ENCODE results near the gene CFB.

Gene CFB

DNA sequence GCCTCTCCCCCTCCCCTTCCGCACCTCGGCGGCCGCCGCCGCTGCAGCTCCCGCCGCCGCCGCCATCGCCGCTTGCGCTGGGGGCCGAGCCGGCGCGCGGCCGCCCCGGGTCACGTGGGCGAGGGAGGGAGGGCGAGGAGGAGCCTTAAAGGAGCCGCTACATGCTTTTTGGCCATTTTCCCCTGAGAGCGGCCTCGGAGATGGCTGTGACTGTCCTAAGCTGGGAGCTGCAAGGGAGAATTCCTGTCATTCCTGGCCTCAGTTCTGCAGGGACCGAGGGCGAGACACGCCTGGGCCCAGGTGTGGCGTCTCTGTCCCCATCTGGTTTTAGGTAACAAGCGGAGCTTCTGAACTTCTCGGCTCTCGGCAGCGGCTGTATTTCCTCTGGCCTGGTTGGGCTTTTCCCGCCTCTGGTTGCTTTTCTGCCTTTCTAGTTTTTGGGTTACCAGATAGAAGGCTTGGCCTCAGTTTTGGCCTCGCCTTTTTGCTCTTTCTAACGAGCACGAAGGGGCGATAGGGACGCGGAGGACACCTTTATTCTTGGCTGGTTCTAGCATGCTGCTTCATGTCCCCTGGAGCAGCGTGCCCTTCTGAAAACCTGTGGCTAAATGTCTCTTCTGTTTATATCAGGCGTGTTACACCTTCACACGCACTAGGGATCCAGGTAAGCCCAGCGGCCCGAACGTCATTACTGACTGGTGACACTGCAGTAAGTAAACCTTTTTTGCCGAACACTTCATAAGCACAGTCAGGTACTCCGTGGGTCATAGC, 48.1 kb upstream of the CFB start, which contains the start of gene EHMT2:
EHMT2 (minus strand) TSS at position 87 of the 771 bp plus-strand sequence; CDS start at position 66, 21 bp downstream.
- Histone ChIP-seq H3K23ac (ENCODE audit: low read depth, low read length, poor library complexity) (peak within 1 kb of the TSS; percentile 50), H3K4me2 (ENCODE audit: insufficient read depth, low read length, poor library complexity, severe bottlenecking) (peak within 1 kb of the TSS; percentile 89), H3K36me3 (replicated peaks in 1 of 2; ENCODE audit: control insufficient read depth in 2 of 2, insufficient read depth in 2 of 2, low read length in 2 of 2) (peaks cover 29 to 61% of the 10 kb centered on the region in 2 donors), H3K14ac (ENCODE audit: low read length) (peak within 1 kb of the TSS; percentile 71), H2BK15ac (ENCODE audit: low read length) (no peak within 1 kb of the TSS), H2BK5ac (ENCODE audit: low read length) (peak within 1 kb of the TSS; percentile 87), H2AFZ (ENCODE audit: low read length) (peak within 1 kb of the TSS; percentile 88), H2BK12ac (ENCODE audit: low read length) (no peak within 1 kb of the TSS), H3K27ac (replicated peaks; ENCODE audit: low read length) (peak within 1 kb of the TSS; percentile 62), H3K4me3 (ENCODE audit: low read length in 2 of 2) (peak within 1 kb of the TSS; percentile 84 to 86), H2AK5ac (ENCODE audit: low read depth, low read length) (peak within 1 kb of the TSS; percentile 81), H4K91ac (ENCODE audit: low read depth, low read length, poor library complexity) (no peak within 1 kb of the TSS), H3K4ac (ENCODE audit: low read length) (no peak within 1 kb of the TSS), H3K9me3 (replicated peaks in 1 of 2; ENCODE audit: control insufficient read depth in 2 of 2, insufficient read depth in 1 of 2, low read depth in 1 of 2, low read length in 2 of 2) (no peaks in the 10 kb centered on the region), H2BK120ac (ENCODE audit: low read depth, low read length) (no peak within 1 kb of the TSS), H3K9ac (ENCODE audit: low read depth, low read length, poor library complexity) (peak within 1 kb of the TSS; percentile 98), H3K4me1 (ENCODE audit: control insufficient read depth in 2 of 2, insufficient read depth in 1 of 2, low read depth in 1 of 2, low read length in 2 of 2) (peaks cover 18 to 25% of the 10 kb centered on the region in 2 donors), H4K8ac (ENCODE audit: low read depth, low read length) (peak within 1 kb of the TSS; percentile 3), H3K27me3 (ENCODE audit: control insufficient read depth in 3 of 3, insufficient read depth in 3 of 3, low read depth in 1 of 3, low read length in 3 of 3) (no peaks in the 10 kb centered on the region), H3K79me1 (ENCODE audit: low read depth, low read length) (peaks cover 21% of the 10 kb centered on the region), H3K18ac (ENCODE audit: low read length) (peak within 1 kb of the TSS; percentile 99)
- WGBS, 2 donors (ENCODE audit: extremely low coverage in 2 of 2, insufficient read length in 2 of 2, insufficient replicate concordance in 1 of 2), result no CpG with 5 or more reads among the region's 49 CpGs
- DNase-seq (ENCODE audit: low spot score), result peak; percentile 85

DNA sequence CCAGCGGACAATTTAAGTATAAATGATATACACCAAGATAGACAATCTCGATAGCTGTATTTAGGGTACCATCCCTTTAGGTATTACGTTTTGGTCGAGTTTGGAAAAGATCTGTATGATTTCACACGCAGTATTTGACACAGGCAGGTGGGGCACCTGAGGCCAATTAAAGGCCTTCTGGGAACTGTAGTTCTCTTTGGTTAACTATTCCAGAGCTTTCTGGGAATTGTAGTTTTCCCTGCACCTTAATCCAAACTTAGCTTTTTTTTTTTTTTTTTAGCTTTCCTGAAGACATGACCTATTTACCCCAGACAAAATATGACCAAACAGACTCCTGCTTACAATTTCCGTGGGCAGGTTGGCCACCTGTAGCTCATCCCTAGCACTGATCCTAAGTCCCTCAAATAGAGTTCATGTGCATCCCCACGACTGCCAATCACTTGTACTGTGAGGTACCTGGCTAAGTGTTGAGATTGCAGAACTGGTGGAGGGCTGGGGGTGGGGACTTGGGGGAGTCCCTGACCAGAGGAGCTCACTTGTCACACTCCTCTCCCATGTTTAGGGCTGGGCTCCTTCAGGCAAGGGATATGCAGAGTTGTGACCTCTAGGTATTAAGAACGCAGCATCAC, 47.4 kb upstream of the CFB start:
- H3K27ac ChIP-seq (replicated peaks; ENCODE audit: low read length), result no peak overlapping the region
- DNase-seq (ENCODE audit: low spot score), result peak; percentile 23
- no peak overlapping the region for H4K91ac ChIP-seq (ENCODE audit: low read depth, low read length, poor library complexity)
- WGBS, 2 donors (ENCODE audit: extremely low coverage in 2 of 2, insufficient read length in 2 of 2, insufficient replicate concordance in 1 of 2), result no CpG with 5 or more reads among the region's 8 CpGs
- no peak overlapping the region for H2BK15ac ChIP-seq (ENCODE audit: low read length)
- H3K18ac ChIP-seq (ENCODE audit: low read length), result no peak overlapping the region
- H2AK5ac ChIP-seq (ENCODE audit: low read depth, low read length), result no peak overlapping the region
- no peak overlapping the region for H2BK120ac ChIP-seq (ENCODE audit: low read depth, low read length)
- no peaks in the 10 kb centered on the region for H3K9me3 ChIP-seq (replicated peaks in 1 of 2; ENCODE audit: control insufficient read depth in 2 of 2, insufficient read depth in 1 of 2, low read depth in 1 of 2, low read length in 2 of 2)
- H2BK12ac ChIP-seq (ENCODE audit: low read length), result no peak overlapping the region
- H3K27me3 ChIP-seq (ENCODE audit: control insufficient read depth in 3 of 3, insufficient read depth in 3 of 3, low read depth in 1 of 3, low read length in 3 of 3), result no peaks in the 10 kb centered on the region
- peak overlapping the region; percentile 84 to 86 for H3K4me3 ChIP-seq (ENCODE audit: low read length in 2 of 2)
- peaks cover 22 to 54% of the 10 kb centered on the region in 2 donors for H3K36me3 ChIP-seq (replicated peaks in 1 of 2; ENCODE audit: control insufficient read depth in 2 of 2, insufficient read depth in 2 of 2, low read length in 2 of 2)
- H3K9ac ChIP-seq (ENCODE audit: low read depth, low read length, poor library complexity), result no peak overlapping the region
- peaks cover 20 to 25% of the 10 kb centered on the region in 2 donors for H3K4me1 ChIP-seq (ENCODE audit: control insufficient read depth in 2 of 2, insufficient read depth in 1 of 2, low read depth in 1 of 2, low read length in 2 of 2)
- peak overlapping the region; percentile 88 for H2AFZ ChIP-seq (ENCODE audit: low read length)
- H3K23ac ChIP-seq (ENCODE audit: low read depth, low read length, poor library complexity), result no peak overlapping the region
- H3K4ac ChIP-seq (ENCODE audit: low read length), result no peak overlapping the region
- H3K14ac ChIP-seq (ENCODE audit: low read length), result no peak overlapping the region
- peaks cover 21% of the 10 kb centered on the region for H3K79me1 ChIP-seq (ENCODE audit: low read depth, low read length)
- H4K8ac ChIP-seq (ENCODE audit: low read depth, low read length), result no peak overlapping the region
- peak overlapping the region; percentile 89 for H3K4me2 ChIP-seq (ENCODE audit: insufficient read depth, low read length, poor library complexity, severe bottlenecking)
- H2BK5ac ChIP-seq (ENCODE audit: low read length), result no peak overlapping the region

DNA sequence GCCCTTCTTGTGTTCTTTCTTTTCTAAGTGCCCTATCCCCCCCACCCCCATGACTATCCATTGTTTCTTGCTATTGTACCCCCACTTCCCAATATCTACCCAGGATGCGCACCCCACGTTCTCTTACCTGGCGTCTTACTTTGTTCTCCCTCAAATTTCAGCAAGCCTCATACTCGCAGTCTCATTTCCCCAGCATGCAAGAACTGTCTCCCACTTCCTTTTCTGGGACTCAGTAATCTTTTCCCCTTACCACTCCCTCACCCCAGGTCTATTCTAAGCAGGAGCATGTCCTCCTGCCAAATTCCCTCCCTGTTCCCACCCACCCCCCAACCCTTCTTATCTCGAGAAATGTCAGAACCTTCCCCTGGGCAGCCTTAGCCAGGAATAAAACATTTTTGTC, 46.7 kb upstream of the CFB start:
- no peak overlapping the region for H2AFZ ChIP-seq (ENCODE audit: low read length)
- no peak overlapping the region for H2BK5ac ChIP-seq (ENCODE audit: low read length)
- no peak overlapping the region for H4K8ac ChIP-seq (ENCODE audit: low read depth, low read length)
- peaks cover 20 to 25% of the 10 kb centered on the region in 2 donors for H3K4me1 ChIP-seq (ENCODE audit: control insufficient read depth in 2 of 2, insufficient read depth in 1 of 2, low read depth in 1 of 2, low read length in 2 of 2)
- no peaks in the 10 kb centered on the region for H3K9me3 ChIP-seq (replicated peaks in 1 of 2; ENCODE audit: control insufficient read depth in 2 of 2, insufficient read depth in 1 of 2, low read depth in 1 of 2, low read length in 2 of 2)
- H3K4ac ChIP-seq (ENCODE audit: low read length), result no peak overlapping the region
- H3K18ac ChIP-seq (ENCODE audit: low read length), result no peak overlapping the region
- H2BK15ac ChIP-seq (ENCODE audit: low read length), result no peak overlapping the region
- H3K27me3 ChIP-seq (ENCODE audit: control insufficient read depth in 3 of 3, insufficient read depth in 3 of 3, low read depth in 1 of 3, low read length in 3 of 3), result no peaks in the 10 kb centered on the region
- H3K14ac ChIP-seq (ENCODE audit: low read length), result no peak overlapping the region
- peaks cover 22 to 47% of the 10 kb centered on the region in 2 donors for H3K36me3 ChIP-seq (replicated peaks in 1 of 2; ENCODE audit: control insufficient read depth in 2 of 2, insufficient read depth in 2 of 2, low read length in 2 of 2)
- H3K79me1 ChIP-seq (ENCODE audit: low read depth, low read length), result peaks cover 21% of the 10 kb centered on the region
- no CpG with 5 or more reads among the region's 5 CpGs for WGBS, 2 donors (ENCODE audit: extremely low coverage in 2 of 2, insufficient read length in 2 of 2, insufficient replicate concordance in 1 of 2)
- H2BK120ac ChIP-seq (ENCODE audit: low read depth, low read length), result no peak overlapping the region
- no peak overlapping the region for H3K27ac ChIP-seq (replicated peaks; ENCODE audit: low read length)
- no peak overlapping the region for H2BK12ac ChIP-seq (ENCODE audit: low read length)
- peak overlapping the region; percentile 18 for H3K4me2 ChIP-seq (ENCODE audit: insufficient read depth, low read length, poor library complexity, severe bottlenecking)
- no peak overlapping the region for H3K23ac ChIP-seq (ENCODE audit: low read depth, low read length, poor library complexity)
- DNase-seq (ENCODE audit: low spot score), result no peak
- H4K91ac ChIP-seq (ENCODE audit: low read depth, low read length, poor library complexity), result no peak overlapping the region
- H2AK5ac ChIP-seq (ENCODE audit: low read depth, low read length), result no peak overlapping the region
- no peak overlapping the region for H3K9ac ChIP-seq (ENCODE audit: low read depth, low read length, poor library complexity)
- no peak overlapping the region for H3K4me3 ChIP-seq (ENCODE audit: low read length in 2 of 2)
